ENCODE results near the gene ARHGEF28.
A peak's percentile ranks its signal among the peaks of the same experiment; 100 is the strongest.

Gene ARHGEF28

GRCh38 chr5:73861313-73861988 lies 235.5 kb downstream of the ARHGEF28 start:
- no peak for DNase-seq

GRCh38 chr5:73862796-73863195 lies 236.8 kb downstream of the ARHGEF28 start:
- no peak for DNase-seq

GRCh38 chr5:73863876-73864275 lies 237.9 kb downstream of the ARHGEF28 start:
- DNase-seq = no peak

GRCh38 chr5:73865315-73865714 lies 239.3 kb downstream of the ARHGEF28 start:
- no peak for DNase-seq

GRCh38 chr5:73867345-73868335 lies 241.6 kb downstream of the ARHGEF28 start:
- DNase-seq = no peak

- DNase-seq = no peak
These were observed 257.6 kb downstream of the ARHGEF28 start for GRCh38 chr5:73883646-73884045.

- DNase-seq = no peak
These were observed 261.7 kb downstream of the ARHGEF28 start for GRCh38 chr5:73887688-73888087.

GRCh38 chr5:73890569-73890968 lies 264.6 kb downstream of the ARHGEF28 start:
- DNase-seq = no peak

- DNase-seq = no peak
These were observed 266.2 kb downstream of the ARHGEF28 start for GRCh38 chr5:73892218-73892617.

GRCh38 chr5:73892806-73893205 lies 266.8 kb downstream of the ARHGEF28 start:
- DNase-seq = peak; percentile 51

- no peak for DNase-seq
These were observed 267.8 kb downstream of the ARHGEF28 start for GRCh38 chr5:73893813-73894212.

GRCh38 chr5:73894860-73895259 lies 268.9 kb downstream of the ARHGEF28 start:
- DNase-seq = no peak

GRCh38 chr5:73895471-73895870 lies 269.5 kb downstream of the ARHGEF28 start:
- no peak for DNase-seq

GRCh38 chr5:73896097-73896496 lies 270.1 kb downstream of the ARHGEF28 start:
- DNase-seq = no peak

GRCh38 chr5:73896668-73897067 lies 270.7 kb downstream of the ARHGEF28 start:
- no peak for DNase-seq

GRCh38 chr5:73897893-73898292 lies 271.9 kb downstream of the ARHGEF28 start:
- DNase-seq = no peak

- no peak for DNase-seq
These were observed 273.1 kb downstream of the ARHGEF28 start for GRCh38 chr5:73899055-73899454.

GRCh38 chr5:73899916-73900315 lies 273.9 kb downstream of the ARHGEF28 start:
- DNase-seq = no peak

GRCh38 chr5:73900566-73900965 lies 274.6 kb downstream of the ARHGEF28 start:
- DNase-seq = no peak

- DNase-seq = no peak
These were observed 275.0 kb downstream of the ARHGEF28 start for GRCh38 chr5:73901043-73901442.

- DNase-seq = no peak
These were observed 275.5 kb downstream of the ARHGEF28 start for GRCh38 chr5:73901455-73901854.

- DNase-seq = peak; percentile 24
These were observed 276.5 kb downstream of the ARHGEF28 start for GRCh38 chr5:73902327-73903051.

- no peak for DNase-seq
These were observed 277.2 kb downstream of the ARHGEF28 start for GRCh38 chr5:73903169-73903568.

Measured in amniotic stem cell (primary cell).